GM21390 (cell line): ENCODE data around the gene TMPRSS9.
"Not testable (repeated sequence)": the region's sequence is repeated elsewhere in the genome, so short reads cannot be mapped to it uniquely, and the experiment has no call there.

ENCODE experiments used
- ATAC-seq: cut with Tn5 transposase; IDR thresholded peaks from one replicate; pipeline ENCODE4 v1.9.1; 2021; ENCODE audit not compliant: unreplicated experiment

Gene TMPRSS9

GRCh38 chr19:2389594-2389993 lies 29.5 kb downstream of the TMPRSS9 start:
- no peak for ATAC-seq

GRCh38 chr19:2391118-2391725 lies 31.2 kb downstream of the TMPRSS9 start:
- ATAC-seq = no peak

GRCh38 chr19:2392366-2392765 lies 32.3 kb downstream of the TMPRSS9 start:
- no peak for ATAC-seq

GRCh38 chr19:2392899-2393298 lies 32.8 kb downstream of the TMPRSS9 start:
- not testable (repeated sequence) for ATAC-seq

- ATAC-seq = no peak
Measured at GRCh38 chr19:2394054-2394441, 34.0 kb downstream of the TMPRSS9 start.

- ATAC-seq = no peak
Measured at GRCh38 chr19:2394442-2395292, 34.6 kb downstream of the TMPRSS9 start.

- not testable (repeated sequence) for ATAC-seq
Measured at GRCh38 chr19:2395293-2395829, 35.3 kb downstream of the TMPRSS9 start.

- not testable (repeated sequence) for ATAC-seq
Measured at GRCh38 chr19:2397173-2397572, 37.1 kb downstream of the TMPRSS9 start.

- no peak for ATAC-seq
Measured at GRCh38 chr19:2398735-2399305, 38.8 kb downstream of the TMPRSS9 start.

GRCh38 chr19:2399582-2399981 lies 39.5 kb downstream of the TMPRSS9 start:
- no peak for ATAC-seq

GRCh38 chr19:2408247-2408646 lies 48.2 kb downstream of the TMPRSS9 start:
- ATAC-seq = no peak

GRCh38 chr19:2409352-2409912 lies 49.4 kb downstream of the TMPRSS9 start:
- ATAC-seq = no peak

GRCh38 chr19:2410023-2410422 lies 50.0 kb downstream of the TMPRSS9 start:
- ATAC-seq = no peak

GRCh38 chr19:2411709-2412108 lies 51.6 kb downstream of the TMPRSS9 start:
- no peak for ATAC-seq

- no peak for ATAC-seq
Measured at GRCh38 chr19:2412449-2412848, 52.4 kb downstream of the TMPRSS9 start.

- no peak for ATAC-seq
Measured at GRCh38 chr19:2413159-2413558, 53.1 kb downstream of the TMPRSS9 start.

GRCh38 chr19:2413629-2414028 lies 53.6 kb downstream of the TMPRSS9 start:
- ATAC-seq = no peak

- no peak for ATAC-seq
Measured at GRCh38 chr19:2415281-2415972, 55.4 kb downstream of the TMPRSS9 start.

GRCh38 chr19:2415973-2416319 lies 55.9 kb downstream of the TMPRSS9 start:
- no peak for ATAC-seq

GRCh38 chr19:2416321-2417097 lies 56.4 kb downstream of the TMPRSS9 start:
- no peak for ATAC-seq
